Colon (tissue), 2 donors: Measurements from ENCODE around the gene FMR1.

Experiments
- FAIRE-seq: peaks from 2 replicates; lab custom pipeline; 2012; peaks lifted over from hg19 to GRCh38; lab: Jason Lieb, UNC
- donor health status: control.
- donor health status: control.

Gene FMR1

DNA sequence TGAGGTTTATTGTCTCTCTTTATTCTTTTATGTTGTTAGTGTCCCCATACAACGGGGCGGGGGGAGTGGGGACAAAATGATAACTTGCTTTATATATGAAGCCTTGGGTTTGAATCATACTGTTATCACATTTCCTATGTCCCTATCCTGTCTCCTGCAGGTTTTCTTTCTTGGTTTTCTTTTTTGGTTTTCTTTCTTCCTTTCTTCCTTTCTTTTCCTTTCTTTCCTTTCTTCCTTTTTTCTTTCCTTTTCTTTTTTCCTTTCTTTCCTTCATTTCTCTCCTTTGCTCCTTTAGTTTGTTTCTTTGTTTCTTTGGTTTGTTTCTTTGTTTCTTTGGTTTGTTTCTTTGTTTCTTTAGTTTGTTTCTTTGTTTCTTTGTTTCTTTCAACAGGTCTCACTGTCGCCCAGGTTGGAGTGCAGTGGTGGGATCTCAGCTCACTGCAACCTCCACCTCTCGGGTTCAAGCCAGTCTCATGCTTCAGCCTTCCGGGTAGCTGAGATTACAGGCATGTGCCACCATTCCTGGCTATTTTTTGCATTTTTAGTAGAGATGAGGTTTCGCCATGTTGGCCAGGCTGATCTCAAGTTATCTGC lies 4.8 kb downstream of the FMR1 start:
- no peak for FAIRE-seq

DNA sequence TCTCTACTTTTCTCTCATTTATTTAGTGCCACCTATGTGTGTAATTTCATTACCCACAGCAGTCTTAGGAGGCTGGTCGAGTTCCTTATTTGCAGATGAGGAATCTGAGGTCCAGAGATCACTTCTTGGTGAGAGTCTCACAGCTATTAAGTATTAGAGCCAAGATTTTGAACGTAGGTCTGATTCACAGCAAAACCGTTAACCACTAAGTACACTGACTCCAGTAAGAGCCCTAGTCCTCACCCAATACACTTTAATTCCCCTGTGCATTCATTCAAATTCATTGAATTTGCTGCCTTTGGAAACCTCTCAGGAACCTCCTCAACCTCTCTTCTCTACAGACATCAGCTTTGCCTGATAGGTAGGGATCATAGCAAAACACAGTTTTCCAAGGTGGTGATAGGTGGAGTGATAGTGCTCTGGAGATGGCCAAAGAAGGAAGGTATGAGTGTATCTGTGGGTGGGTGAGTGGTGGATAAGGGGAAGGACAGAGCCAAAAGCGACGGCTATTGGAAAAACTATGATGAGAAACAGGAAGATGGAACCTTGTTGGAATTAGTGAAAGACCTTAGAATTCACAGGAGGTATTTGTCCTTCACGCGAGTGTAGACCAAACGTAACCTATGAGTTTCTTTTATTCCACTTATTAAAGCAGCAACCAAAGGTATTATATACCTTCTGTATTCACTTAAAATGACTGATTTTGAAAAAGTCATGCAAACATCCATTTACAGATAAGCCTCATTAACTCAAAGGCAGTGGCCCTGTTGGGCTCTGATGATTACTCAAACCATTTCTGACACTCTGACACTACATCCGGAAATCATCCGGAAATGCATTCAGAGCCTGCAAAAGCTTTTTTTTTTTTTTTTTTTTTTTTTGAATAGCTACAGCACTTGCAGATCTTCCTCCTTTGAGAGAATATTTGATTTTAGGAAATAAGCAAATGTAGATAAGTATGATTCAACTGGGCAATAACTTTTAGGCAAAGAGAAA lies 6.3 kb downstream of the FMR1 start:
- FAIRE-seq, result no peak

DNA sequence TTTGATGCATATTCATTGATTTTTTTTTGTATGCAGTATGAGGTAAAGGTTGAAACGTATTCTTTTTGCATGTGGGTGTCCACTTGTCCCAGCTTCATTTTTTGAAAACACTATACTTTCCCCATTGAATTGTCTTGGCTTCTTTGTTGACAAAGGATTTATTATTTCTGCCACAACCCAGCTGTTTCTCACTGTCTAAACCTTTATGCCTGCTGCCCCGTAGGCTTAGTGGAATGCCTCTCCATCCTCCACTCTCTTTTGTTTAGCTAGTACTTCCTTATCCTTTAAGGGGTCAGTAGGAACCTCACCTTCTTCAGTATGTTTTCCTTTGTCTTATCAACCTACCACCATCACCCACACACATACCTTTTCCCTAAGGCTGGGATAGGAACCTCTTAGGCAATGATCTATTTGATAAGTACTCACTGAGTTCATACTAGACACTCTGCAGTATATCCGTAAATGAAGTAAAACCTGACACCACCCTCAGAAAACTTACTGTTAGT lies 8.5 kb downstream of the FMR1 start:
- no peak for FAIRE-seq

DNA sequence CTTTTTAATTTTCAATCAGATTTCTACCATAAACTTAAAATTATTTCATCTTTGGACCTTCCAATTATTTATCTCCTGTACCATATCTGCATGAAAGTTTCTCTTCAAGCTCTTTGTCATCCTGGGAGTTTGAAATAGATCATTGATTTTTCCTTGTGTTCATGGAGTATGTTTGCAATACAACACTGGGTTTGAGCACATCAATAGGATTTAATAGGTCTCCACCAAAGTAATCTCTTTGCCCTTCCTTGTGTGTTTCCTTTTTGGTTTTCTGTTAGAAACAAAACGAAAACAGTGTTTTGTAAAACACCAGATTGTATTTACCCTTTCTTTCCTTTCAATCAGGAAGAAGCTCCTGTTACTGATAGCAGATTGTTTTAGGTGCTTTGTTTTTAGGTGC lies 11.9 kb downstream of the FMR1 start:
- FAIRE-seq, result peak; percentile 92

DNA sequence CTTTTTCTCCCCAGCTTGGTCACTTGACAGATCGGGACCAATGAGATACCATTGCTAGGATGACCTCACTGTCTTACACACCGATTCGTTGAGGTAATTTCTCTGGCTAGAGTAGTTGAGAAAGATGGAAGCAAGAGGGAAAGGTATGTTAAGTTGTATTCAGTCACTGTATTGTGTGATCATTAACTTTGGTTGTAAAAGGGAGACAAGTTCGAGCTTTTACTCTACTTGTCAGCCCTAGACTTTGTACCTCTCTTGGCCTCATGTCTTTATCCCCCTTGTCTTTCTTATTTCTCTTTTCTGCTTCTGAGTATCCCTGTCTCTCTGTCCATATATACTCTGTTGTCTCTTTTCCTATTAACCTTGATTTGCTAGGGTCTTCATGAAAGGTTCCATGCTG lies 15.5 kb downstream of the FMR1 start:
- peak; percentile 55 for FAIRE-seq

DNA sequence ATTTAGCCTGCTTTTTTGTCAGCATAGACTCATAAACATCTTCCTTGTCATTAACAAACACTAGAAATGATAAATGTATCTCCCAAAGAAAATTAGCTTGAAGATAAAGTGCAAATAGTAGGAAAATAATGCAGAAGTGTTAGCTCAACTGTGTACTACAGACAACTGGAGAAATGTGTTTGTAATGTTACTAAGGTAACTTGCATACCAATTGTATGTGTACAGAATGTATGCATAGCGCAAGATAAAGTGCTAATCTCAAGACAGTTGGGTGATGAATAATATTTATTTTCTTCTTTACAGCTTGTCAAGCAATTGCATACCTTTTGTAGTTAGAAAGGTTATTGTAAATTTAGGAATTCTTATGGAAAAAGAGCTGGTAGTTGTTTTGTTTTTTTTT lies 22.1 kb downstream of the FMR1 start:
- no peak for FAIRE-seq

DNA sequence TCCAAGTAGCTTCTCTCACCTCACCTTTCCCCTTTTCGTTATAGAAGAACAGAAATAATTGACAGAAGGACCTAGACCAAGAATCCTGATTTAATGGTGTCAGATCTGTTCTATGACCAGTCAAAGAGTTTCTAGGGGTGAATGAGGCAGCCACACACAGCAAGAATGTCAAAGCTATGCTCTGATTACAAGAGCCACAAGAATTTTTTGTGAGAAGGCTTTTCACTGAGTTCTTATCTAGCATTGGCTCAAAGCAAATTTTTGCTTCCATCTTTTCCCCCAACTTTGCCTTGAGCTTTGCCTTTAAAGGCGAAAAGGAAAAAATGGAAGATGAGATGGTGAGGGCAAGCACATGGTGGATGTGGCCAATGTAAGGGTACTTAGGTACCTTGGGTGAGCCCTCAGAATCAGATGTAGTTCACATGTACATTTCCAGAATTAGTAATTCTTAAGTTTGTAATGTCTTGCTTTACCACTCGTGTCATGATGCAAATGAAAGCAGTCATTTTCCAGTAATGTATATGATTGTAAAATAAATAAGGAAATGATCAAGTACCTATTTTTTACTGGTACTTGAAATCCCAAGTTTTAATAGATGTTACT lies 23.5 kb downstream of the FMR1 start:
- peak; percentile 38 for FAIRE-seq

DNA sequence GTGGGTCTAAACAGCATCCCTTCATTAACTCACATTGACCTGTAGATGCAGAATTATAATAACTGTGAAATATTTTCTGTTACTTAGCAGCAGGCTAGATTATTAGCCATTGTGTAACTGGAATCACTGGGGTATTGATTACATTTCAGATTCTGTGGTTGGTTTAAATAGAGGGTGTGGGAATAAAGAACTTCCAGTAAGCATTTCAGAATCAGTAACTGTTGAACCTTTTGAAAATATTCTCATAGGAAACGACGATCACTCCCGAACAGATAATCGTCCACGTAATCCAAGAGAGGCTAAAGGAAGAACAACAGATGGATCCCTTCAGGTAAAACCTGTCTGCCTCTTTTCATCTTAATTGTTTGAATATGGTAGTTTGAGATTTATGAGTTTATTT lies 33.6 kb downstream of the FMR1 start:
- FAIRE-seq, result no peak

DNA sequence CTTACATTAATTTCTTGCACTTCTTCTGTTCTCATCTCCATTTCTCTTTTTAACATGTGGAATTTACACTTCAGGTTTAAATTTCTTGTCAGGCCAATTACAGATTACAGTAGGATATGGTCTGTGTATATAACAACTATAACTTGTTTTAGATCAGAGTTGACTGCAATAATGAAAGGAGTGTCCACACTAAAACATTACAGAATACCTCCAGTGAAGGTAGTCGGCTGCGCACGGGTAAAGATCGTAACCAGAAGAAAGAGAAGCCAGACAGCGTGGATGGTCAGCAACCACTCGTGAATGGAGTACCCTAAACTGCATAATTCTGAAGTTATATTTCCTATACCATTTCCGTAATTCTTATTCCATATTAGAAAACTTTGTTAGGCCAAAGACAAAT lies 36.8 kb downstream of the FMR1 start:
- no peak for FAIRE-seq

DNA sequence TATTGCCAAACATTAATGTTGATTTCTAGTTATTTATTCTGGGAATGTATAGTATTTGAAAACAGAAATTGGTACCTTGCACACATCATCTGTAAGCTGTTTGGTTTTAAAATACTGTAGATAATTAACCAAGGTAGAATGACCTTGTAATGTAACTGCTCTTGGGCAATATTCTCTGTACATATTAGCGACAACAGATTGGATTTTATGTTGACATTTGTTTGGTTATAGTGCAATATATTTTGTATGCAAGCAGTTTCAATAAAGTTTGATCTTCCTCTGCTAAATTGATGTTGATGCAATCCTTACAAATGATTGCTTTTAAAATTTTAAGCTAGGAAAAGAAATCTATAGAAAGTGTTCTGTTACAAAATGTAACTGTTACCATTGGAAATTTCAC lies 38.6 kb downstream of the FMR1 start:
- FAIRE-seq, result peak; percentile 85

DNA sequence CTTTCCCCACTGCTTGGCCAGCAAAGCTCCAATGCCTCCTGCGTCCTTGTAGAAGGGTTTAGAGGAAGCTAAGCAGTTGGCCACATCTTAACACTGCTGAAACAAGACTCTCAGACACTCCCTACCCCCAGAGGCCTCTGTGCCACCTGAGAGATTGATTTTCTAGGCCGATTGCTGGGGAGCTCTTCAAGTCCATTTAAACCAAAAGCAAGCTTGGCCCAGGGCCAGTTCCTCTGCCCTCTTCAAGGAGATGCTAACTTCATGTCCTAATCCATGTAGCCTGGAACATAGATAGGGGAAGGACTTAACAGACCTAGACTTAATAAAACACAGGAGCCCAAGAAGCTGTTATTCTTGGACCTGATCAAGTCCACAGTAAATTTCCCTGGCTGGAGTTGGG lies 42.3 kb downstream of the FMR1 start:
- no peak for FAIRE-seq

DNA sequence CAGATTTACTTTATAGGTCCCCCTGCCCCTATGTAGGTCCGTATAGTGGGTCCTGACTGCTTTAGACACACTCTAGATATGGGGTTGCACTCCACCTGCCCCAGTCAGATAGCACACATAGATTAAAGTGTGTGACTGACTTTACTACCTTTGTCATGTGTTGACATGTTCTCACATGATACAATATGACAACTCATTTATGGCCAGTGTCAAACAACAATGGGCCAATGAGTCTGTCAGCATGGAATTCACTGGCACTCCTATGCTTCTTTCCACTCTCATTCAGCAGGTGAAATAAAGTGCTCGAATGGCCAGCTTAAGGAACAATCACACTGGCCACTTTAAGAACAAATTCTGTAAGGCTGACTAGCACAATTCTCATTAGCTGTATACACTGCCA lies 45.6 kb downstream of the FMR1 start:
- FAIRE-seq, result no peak

DNA sequence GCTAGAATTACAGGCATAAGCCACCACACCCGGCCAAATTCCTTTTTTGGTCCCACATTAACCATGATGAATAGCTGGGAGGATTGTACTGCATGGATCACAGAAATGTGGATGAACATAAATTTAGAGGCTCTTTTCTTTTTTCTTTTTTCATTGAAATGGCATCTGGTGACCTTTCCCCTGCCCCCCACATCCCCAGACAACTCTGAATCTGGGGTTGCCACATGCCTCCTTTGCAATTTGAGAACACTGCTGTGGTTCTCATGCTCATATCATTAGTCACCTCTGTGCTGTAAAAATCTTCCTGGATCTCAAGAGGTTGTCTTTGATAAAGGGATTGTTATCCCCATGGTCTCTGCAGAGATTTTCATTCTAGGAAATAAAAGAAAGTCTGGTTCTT lies 46.6 kb downstream of the FMR1 start:
- no peak for FAIRE-seq

DNA sequence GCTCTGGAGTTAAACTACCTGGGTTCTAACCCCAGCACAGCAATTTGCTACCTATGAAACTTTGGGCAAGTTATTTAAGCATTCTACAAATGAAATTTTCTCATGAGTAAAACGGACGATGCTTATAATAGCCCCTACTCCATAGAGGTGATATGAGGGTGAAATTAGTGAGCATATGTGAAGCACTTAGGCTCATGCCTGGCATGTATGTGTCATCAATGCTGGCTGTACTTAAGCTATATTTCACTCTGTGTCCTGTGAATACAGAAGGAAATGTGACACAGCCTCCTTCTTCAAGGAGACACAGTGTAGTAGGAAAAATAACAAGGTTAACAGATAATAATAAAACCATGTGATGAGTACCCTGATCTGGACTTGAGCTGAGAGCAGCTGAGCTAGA lies 49.0 kb downstream of the FMR1 start:
- FAIRE-seq, result no peak

DNA sequence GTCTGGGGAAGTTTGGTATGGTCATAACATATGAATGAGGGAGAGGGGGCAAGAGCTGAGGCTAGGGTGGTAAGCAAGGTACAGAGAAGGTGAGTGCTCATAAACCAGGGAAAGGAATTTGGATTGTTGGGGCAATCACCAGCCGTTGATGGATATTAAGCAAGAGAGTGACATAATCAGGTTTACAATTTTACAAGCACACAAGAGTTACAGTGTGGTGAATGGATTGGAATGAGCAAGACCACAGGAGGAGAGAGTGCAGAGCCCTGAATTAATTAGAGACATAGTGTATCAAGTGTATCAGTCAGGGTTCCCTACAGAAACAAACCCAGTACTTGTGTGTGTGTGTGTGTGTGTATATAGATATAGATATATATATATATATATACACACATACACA lies 50.8 kb downstream of the FMR1 start:
- FAIRE-seq, result no peak

DNA sequence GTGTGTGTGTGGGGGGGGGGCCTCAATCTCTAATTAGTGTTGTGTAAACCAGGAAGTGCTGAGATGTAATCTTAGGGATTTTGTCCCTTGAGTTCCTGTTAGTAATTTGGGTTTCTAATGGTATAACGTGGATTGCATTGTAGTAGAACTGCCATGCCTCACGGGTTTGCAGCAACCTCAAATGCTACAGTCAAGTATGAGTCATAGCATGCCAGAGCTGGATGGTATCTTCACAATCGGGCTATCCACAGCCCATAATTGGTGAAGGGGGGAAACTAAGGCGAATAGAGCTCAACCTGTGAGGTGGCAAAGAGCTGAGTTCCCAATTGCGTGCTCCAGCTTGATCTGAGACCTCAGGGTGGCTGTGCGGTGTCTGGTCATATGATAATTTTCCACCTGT lies 67.2 kb downstream of the FMR1 start:
- FAIRE-seq, result no peak

DNA sequence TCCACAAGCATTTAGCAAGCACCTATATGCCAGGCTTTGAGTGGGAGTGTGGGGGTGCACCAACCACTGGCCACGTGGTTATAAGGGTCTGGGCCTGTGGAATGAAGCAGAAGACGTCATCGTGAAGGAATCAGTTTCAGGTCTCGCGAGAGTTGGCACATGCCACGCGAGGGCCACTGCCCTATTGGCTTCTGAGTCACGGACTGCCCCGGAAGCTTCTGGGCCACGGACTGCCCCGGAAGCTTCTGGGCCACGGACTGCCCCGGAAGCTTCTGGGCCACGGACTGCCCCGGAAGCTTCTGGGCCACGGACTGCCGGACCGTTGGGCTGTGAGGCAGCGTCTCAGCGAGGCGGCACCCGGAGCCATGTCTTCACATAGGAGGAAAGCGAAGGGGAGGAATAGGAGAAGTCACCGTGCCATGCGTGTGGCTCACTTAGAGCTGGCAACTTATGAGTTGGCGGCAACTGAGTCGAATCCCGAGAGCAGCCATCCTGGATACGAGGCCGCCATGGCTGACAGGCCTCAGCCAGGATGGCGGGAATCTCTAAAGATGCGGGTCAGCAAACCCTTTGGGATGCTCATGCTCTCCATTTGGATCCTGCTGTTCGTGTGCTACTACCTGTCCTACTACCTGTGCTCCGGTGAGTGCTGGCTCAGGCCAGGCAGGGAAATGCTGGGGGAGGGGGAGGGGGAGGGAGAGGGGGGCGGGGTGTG lies 69.5 kb downstream of the FMR1 start, which contains the start of gene FMR1NB:
Gene FMR1NB, plus strand, starts transcription at position 300 of the 715 bp plus-strand sequence. Its CDS starts 66 bp downstream, at position 366.
- no peak for FAIRE-seq
